Dedifferentiated amniotic fluid mesenchymal stem cell (primary cell): ENCODE data around the gene DEFB132.

Experiments used
- DNase-seq: peaks from one replicate; pipeline ENCODE4 v3.0.0-alpha.2; 2016; ENCODE audit errors: extremely low spot score

Gene DEFB132

GRCh38 chr20:297098-297924 is 39.8 kb downstream of the DEFB132 start, which contains the start of gene ZCCHC3:
Gene ZCCHC3 (plus strand): TSS chr20:297570. CDS start chr20:297587, 17 bp downstream.
- peak; percentile 87 for DNase-seq

GRCh38 chr20:297925-298775 is 40.6 kb downstream of the DEFB132 start:
- DNase-seq: peak; percentile 34

- DNase-seq: no peak
These were observed 41.4 kb downstream of the DEFB132 start for GRCh38 chr20:298776-299391.

- DNase-seq: no peak
These were observed 42.9 kb downstream of the DEFB132 start for GRCh38 chr20:300345-300990.

- no peak for DNase-seq
These were observed 44.6 kb downstream of the DEFB132 start for GRCh38 chr20:301886-302848.

GRCh38 chr20:305745-306144 is 48.2 kb downstream of the DEFB132 start:
- no peak for DNase-seq

GRCh38 chr20:308427-309038 is 51.0 kb downstream of the DEFB132 start:
- DNase-seq: no peak

- no peak for DNase-seq
These were observed 51.8 kb downstream of the DEFB132 start for GRCh38 chr20:309306-309840.

GRCh38 chr20:309841-310644 is 52.5 kb downstream of the DEFB132 start:
- DNase-seq: peak; percentile 100

- DNase-seq: no peak
These were observed 53.1 kb downstream of the DEFB132 start for GRCh38 chr20:310645-311044.
